HG02798 (cell line): Measurements from ENCODE around the gene SLC3A2.
"Not testable (repeated sequence)": the region's sequence is repeated elsewhere in the genome, so short reads cannot be mapped to it uniquely, and the experiment has no call there.

Experiments used
- ATAC-seq: cut with Tn5 transposase; IDR thresholded peaks from one replicate; pipeline ENCODE4 v1.9.1; 2021; ENCODE audit warnings: mild to moderate bottlenecking; ENCODE audit not compliant: unreplicated experiment, poor library complexity

SLC3A2 gene

DNA sequence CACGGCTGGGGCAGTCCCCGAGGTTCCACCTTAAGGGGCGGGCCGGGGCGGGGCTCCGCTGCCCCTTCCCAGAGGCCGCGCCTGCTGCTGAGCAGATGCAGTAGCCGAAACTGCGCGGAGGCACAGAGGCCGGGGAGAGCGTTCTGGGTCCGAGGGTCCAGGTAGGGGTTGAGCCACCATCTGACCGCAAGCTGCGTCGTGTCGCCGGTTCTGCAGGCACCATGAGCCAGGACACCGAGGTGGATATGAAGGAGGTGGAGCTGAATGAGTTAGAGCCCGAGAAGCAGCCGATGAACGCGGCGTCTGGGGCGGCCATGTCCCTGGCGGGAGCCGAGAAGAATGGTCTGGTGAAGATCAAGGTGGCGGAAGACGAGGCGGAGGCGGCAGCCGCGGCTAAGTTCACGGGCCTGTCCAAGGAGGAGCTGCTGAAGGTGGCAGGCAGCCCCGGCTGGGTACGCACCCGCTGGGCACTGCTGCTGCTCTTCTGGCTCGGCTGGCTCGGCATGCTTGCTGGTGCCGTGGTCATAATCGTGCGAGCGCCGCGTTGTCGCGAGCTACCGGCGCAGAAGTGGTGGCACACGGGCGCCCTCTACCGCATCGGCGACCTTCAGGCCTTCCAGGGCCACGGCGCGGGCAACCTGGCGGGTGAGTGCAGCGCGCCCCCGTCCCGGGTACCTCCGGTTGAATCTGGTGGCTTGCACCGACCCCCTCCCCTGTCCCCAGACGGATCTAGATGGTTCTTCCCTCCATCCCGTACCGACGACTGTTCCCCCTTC is at the start of gene SLC3A2:
Gene SLC3A2, plus strand, starts transcription at position 94 of the 776 bp plus-strand sequence. Its CDS starts 128 bp downstream, at position 222.
- peak; percentile 79 for ATAC-seq

DNA sequence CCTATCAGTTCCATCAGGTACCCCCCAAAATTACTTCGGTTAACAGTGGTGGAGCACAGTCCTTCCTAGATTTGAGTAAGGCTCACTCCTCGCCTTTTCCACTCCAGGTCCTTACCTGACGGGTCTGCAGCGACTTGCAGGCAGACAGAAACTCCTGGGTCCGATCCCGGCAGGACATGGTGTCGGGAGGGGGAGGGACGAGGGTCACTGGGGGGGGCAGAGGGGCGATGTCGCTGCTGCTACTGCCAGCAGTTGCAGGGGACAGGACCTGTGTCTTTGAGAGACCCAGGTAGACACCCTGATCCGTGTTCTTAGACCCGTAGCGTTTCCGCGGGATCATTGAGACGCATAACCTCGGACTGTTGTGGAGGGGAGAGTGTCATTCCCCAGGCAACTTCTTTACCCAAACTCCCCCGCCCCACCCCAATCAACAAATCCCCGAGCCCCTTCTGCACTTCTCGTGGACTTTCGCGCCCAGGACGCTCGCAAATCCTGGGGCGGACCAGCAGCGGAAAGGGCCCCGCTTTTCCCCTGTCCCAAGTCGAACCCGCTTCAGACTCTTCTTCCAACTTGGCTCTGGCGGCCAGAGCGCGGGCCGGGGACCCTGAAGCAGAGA is 49.7 kb upstream of the SLC3A2 start:
- ATAC-seq, result no peak

DNA sequence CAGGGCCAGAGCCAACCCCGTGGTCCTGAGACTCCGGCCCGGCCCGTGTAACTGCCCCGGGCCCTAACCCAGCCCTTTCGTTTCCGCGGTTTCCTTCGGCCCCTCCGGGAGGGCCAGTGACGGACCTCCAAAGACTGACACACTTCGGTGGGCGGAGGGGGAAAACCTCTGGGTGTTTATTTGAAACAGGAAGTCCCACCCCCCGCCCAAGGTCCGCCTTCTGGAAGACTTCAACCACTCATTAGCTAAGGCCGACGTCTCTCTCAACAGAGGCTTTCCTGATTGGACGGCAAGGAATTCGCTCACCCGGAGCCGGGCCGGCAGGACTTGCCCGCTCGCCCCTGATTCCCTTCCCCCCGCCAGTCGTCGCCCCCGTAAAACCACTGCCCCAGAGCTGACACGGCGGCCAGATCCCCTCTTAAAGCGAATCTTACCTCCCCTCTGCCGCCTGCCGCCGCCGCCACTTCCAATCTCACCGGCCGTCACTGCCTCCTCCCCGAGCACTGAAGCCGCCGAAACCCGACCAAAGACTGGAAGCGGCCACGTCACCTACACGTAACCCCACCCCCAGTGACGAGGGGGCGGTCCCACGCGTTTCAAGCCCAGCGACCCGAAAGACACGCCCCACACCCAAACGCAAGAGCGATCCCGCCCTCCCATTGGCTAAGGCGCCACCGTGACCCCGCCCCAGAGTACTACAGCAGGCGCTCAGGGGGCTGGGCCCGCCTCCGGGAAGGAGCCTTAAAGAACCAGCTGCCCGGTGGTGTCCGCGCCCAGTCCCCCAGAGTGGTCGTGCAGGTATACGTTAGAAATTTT is 49.0 kb upstream of the SLC3A2 start, which contains the start of gene STX5:
Gene STX5, minus strand, starts transcription at position 532 of the 816 bp plus-strand sequence. CDS start 808 bp downstream, outside the sequence.
- ATAC-seq, result peak; percentile 89

DNA sequence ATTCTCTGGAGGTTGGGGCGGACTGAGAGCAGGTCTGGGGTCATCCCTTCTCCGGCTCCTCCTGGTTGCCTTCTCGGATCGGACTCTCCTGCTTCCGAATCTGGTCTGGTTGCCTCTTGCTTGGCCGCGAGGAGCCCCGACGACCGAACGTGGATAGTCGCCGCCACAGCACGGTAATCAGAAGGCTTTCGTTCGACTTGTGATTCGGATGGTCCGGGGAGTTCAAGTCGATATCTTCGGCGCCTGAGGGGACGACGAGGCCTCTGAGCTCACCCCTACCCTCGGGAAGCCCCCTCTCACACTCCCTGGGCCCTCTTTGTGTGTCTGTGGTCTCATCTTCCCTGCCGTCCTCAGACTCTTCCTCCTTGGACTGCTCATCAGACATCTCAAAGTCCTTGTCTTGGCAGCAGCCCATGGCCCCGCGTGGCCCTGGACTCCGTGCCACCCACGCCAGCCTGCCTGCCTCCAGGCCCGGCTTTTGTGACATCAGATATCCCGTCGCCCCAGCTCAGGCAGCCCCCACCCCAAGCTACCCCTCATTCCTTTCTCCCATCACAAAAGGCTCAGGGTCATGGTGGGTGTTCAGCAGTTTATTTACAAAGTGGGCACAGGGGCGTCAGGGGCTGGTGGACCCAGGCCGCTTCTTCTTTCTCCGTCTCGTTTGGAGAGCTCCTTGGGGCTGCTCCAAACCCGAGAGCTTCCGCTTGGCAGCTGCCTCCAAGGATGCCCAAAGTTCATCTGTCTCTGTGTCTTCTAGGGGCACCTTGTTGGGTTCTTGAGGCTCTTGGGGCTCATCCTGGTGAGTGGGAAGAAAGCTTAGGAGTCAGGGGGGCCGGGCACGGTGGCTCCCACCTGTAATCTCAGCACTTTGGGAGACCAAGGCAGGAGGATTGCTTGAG is 48.1 kb upstream of the SLC3A2 start, which contains the start of gene TEX54:
Gene TEX54, minus strand, starts transcription at position 506 of the 899 bp plus-strand sequence.
- ATAC-seq, result peak; percentile 3

DNA sequence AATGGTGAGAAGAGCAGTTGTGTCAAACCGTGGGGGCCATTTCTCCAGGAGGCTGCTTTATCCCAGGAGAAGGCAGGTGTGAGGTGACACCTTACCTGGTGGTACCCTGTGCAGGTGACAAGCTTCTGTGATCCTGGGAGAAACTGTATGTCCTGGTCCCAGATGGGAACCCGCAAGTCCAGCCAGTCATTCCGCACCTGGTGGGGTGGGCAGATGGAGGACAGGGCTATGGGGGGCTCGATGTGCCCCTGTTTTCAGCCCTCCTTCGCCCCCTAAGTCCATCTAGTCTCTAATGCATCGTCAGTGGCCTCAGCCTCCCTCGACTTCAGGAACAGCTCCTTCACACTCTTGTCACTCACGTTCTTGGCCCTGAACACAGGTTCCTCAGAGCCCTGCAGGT is 45.4 kb upstream of the SLC3A2 start:
- ATAC-seq, result no peak

DNA sequence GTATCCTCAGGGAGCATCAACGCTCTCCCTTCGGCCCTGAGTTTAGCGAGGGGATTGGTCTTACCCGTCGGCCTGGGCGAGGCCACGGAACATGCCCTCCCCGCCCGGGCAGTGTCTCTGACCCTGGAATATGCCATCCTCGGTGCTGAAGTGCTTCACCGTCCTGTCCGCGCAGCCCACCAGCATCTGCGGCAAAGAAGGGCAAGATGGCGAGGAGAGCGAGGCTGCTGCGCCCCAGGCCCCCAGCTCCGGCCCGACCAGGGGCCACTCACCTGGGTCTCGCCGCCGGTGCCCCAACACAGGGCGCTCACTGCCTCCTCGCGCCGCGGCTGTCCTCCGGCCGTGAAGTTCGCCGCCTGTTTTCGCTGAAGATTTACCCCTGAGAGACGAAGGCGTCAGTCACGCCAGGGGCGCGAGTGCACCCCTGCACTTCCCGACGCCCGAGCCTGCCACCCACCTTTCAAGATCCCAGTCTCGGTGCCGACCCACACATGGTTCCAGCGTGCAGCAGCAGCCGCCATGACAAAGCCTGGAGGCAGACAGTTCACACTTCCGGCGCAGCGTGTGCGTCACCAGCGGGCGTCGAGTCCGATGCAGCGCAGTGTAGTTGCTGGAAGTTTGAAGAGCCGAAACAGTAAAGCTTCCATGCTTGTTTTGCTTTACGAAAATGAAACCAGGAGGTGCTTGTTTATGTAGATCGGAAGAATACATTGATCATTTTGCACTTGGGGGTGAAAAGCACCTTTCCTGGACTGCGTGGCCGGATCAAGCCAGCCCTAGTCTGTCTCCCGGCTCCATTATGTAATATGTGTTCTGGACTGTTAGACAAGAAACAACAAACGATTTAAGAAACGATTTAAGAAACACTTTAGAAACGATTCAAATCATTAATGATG is 41.4 kb upstream of the SLC3A2 start, which contains the start of gene WDR74:
Gene WDR74, minus strand, starts transcription at position 541 of the 896 bp plus-strand sequence. Its CDS starts 20 bp downstream, at position 521.
- ATAC-seq, result peak; percentile 49

DNA sequence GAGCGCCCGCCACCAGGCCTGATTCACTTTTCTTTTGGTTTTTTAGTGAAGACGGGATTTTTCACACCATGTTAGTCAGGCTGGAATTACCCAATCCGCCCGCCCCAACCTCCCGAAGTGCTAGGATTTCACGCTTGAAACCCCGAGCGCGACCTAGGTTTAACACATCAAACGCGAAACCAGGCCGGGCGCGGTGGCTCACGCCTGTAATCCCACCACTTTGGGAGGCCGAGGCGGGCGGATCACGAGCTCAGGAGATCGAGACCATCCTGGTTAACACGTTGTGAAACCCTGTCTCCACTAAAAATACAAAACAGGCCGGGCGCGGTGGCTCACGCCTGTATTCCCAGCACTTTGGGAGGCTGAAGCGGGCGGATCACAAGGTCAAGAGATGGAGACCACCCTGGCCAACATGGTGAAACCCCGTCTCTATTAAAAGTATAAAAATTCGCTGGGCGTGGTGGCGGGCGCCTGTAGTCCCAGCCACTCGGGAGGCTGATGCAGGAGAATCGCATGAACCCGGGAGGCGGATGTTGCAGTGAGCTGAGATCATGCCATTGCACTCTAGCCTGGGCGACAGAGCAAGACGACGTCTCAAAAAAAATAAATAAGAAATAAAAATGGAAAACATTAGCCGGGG is 39.9 kb upstream of the SLC3A2 start:
- ATAC-seq, result peak; percentile 12

DNA sequence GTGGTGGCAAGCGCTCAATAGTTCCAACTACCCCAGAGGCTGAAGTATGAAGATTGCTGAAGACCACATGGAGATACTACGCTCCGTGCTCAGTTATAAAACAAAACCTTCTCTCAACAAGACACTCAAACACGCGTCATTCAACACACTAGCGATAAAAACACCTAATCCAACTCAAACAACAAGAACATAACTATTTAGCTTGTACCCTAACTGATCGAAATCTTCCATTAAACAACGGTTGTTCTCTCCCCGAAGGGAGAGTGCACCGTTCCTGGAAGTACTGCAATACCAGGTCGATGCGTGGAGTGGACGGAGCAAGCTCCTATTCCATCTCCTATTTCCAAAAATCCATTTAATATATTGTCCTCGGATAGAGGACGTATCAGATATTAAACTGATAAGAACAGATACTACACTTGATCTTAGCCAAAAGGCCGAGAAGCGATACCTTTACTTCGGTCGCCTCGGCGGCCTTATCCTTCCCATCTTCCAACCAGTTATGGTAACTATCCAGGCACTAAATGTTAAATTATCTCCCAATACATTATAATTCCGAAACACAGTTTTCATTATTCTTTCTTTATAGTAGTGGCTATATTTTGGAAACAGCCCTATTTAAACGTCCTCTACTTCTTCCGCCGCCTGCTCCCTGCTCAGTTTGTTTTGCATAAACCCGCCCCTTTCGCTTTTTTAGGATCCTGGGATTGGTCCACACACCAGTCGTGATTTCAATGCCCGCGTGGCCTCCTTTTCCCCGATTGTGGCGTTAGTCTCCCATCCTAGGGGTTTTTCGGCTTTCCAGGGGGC is 39.1 kb upstream of the SLC3A2 start:
- ATAC-seq, result peak; percentile 57

DNA sequence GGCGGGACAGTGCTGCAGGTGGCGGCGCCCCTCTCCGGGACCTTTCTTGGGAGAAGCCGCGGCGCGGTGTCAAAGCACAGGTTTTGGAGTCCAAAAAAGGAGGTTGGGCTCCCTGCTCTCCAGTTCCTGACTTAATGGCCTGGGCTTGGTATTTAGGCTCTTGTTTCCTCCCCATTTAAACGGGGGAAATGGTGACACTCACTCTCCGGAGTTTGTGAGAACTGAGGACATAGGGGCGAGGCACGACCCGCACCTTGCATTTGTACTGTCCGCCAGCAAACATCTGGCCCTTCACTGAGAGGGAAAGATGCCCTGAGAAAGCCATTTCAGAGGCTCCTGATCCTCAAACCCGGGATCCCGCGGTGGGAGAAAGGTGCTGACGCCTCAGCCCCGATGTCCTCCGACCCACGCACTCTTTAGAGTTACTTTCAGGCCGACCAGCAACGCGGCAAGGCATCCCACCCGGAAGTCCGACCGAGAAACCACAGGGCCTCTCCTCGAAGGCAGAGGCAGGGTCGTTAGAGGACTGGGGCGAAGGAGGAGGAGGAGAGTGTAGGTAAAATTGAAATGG is 38.4 kb upstream of the SLC3A2 start:
- no peak for ATAC-seq

DNA sequence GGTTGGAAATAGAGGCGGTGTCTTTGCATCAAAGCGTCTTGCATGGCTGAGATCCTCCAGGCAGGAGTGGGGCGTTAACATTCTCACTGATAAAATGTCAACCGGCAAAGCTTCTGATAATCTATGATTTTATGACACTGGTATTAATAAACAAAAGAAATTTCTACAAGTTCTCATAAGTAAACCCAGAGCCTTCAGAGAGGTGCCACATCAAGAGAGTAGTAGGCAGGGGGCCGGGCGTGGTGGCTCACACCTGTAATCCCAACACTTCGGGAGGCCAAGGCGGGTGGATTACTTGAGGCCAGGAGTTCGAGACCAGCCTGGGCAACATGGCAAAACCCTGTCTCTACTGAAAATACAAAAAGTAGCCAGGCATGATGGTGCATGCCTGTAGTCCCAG is 37.8 kb upstream of the SLC3A2 start:
- not testable (repeated sequence) for ATAC-seq

DNA sequence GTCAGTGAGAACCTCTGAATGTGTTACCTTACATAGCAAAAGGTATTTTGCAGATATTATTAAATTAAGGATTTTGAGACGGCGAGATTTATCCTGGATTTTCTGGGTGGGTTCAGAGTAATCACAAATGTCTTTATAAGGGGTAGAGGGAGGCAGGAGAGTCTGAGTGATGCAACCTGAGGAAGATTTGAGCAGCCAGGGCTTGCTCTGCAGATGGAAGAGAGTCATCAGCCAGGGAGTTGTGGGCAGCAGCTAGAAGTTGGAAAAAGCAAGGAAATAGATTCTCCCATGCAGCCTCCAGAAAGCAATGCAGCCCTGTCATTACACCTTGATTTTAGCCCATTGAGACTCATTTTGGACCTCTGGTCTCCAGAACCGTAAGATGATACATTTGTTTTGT is 37.2 kb upstream of the SLC3A2 start:
- no peak for ATAC-seq

DNA sequence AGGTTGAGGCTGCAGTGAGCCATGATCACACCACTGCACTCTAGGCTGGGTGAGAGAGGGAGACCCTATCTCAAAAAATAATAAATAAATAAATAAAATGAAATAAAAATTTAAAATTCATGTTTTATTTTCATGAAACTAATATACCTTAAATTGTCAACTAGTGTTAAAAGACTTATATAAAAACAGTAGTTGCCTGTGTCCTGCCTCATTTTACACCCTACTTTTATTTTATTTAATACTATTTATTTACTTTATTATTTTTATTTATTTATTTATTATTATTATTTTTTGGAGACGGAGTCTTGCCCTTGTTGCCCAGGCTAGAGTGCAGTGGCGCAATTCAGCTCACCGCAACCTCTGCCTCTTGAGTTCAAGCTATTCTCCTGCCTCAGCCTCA is 36.5 kb upstream of the SLC3A2 start:
- ATAC-seq, result no peak

DNA sequence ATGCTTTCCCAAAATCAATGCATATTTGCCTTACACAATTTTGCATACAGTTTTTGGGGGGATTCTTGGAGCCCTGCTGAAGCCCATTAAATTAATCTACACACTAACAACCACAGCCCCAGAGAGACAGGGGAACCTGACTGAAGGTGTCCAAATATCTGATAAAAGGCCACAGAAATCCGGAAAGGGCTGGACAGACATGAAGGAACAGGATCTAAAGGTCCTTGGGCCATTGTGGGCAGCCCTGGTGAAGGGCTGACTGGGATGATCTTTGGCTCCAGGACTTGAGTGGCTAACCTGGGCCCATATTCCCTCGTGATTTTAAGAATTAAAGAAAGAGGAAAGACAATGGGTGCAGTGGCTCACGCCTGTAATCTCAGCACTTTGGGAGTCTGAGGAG is 34.5 kb upstream of the SLC3A2 start:
- no peak for ATAC-seq

DNA sequence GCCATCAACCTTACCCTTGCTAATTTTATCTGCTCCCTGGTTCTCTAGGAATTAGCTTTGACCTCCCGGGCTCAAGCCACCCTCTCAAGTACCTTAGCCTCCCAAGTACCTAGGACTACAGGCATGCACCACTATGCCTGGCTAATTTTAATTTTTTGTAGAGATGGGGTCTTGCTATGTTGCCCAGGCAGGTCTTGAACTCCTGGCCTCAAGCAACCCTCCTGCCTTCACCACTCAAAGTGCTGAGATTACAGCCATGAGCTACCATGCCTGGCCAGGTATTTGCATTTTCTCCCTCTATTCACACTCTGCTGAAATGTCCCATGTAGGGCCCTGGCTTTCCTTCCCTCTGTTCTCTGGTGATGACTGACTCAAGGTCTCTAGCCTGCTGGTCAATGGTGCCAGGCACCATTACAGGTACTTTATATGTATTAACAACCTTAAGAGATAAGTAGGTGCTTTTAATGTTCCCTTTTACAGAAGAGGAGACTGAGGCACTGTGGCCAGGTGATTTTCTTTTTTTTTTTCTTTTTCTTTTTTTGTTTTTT is 32.9 kb upstream of the SLC3A2 start:
- no peak for ATAC-seq

DNA sequence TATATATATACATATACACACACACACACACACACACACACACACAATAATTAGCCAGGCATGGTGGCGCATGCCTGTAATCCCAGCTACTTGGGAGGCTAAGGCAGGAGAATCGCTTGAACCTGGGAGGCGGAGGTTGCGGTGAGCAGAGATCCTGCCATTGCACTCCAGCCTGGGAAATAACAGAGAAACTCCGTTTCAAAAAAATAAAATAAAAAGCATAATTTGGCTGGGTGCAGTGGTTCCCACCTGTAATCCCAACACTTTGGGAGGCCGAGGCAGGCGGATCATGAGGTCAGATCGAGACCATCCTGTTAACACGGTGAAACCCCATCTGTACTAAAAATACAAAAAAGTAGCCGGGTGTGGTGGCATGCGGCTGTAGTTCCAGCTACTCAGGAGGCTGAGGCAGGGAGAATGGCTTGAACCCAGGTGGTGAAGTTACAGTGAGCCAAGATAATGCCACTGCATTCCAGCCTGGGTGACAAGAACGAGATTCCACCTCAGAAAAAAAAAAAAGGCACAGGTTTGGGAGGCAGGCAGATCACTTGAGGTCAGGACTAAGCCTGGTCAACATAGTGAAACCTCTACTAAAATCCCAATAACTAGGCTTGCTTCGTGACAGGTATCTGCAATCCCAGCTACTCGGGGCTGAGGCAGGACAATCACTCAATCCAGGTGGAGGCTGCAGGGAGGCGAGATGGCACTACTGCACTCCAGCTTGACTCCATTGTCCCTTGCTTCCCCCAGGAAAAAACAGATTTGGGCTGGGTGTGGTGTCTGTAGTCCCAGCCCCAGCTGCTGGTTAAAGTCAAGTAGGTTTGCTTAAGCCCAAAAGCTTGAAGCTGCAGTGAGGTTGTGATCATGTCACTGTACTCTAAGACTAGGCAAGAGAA is 29.5 kb upstream of the SLC3A2 start:
- ATAC-seq, result no peak
